ENCODE measurements around the gene TXNL4A.
"Not testable (repeated sequence)": the region's sequence is repeated elsewhere in the genome, so short reads cannot be mapped to it uniquely, and the experiment has no call there.

- TF ChIP-seq REST (IDR thresholded peaks at IDR 0.05; ENCODE audit: insufficient read depth in 1 of 2, low read depth in 2 of 2, low read length in 1 of 2); CTCF (IDR thresholded peaks at IDR 0.05); POLR2AphosphoS5 (IDR thresholded peaks at IDR 0.05; ENCODE audit: low read depth, low read length); TCF7L2 (IDR thresholded peaks at IDR 0.05; ENCODE audit: low read depth, low read length): not testable (repeated sequence)
These were observed 11.3 kb upstream of the TXNL4A start for GRCh38 chr18:79999701-80000100.
